ENCODE data around the gene SMARCE1.
"Not testable (repeated sequence)": the region's sequence is repeated elsewhere in the genome, so short reads cannot be mapped to it uniquely, and the experiment has no call there.

Gene SMARCE1

GRCh38 chr17:40608061-40608581, 39.5 kb downstream of the SMARCE1 start:
- no peak for DNase-seq

- DNase-seq = peak in 1 of 3 experiments; percentile 12
These were observed 40.0 kb downstream of the SMARCE1 start for GRCh38 chr17:40607641-40608040.

- no peak for DNase-seq
These were observed 40.9 kb downstream of the SMARCE1 start for GRCh38 chr17:40606548-40607353.

- DNase-seq = no peak
These were observed 42.3 kb downstream of the SMARCE1 start for GRCh38 chr17:40605306-40605705.

GRCh38 chr17:40604327-40605080, 43.1 kb downstream of the SMARCE1 start:
- DNase-seq = no peak

- no peak for DNase-seq
These were observed 44.9 kb downstream of the SMARCE1 start for GRCh38 chr17:40602445-40603443.

GRCh38 chr17:40600486-40601046, 47.1 kb downstream of the SMARCE1 start:
- DNase-seq = no peak

- no peak for DNase-seq
These were observed 48.2 kb downstream of the SMARCE1 start for GRCh38 chr17:40599468-40599763.

- no peak for DNase-seq
These were observed 48.8 kb downstream of the SMARCE1 start for GRCh38 chr17:40598619-40599467.

- DNase-seq = no peak
These were observed 49.4 kb downstream of the SMARCE1 start for GRCh38 chr17:40598301-40598618.

- DNase-seq = no peak
These were observed 49.9 kb downstream of the SMARCE1 start for GRCh38 chr17:40597556-40598300.

- no peak for DNase-seq
These were observed 50.5 kb downstream of the SMARCE1 start for GRCh38 chr17:40597156-40597555.

GRCh38 chr17:40596261-40596919, 51.2 kb downstream of the SMARCE1 start:
- DNase-seq = peak in 1 of 3 experiments; percentile 8

GRCh38 chr17:40590742-40591141, 56.9 kb downstream of the SMARCE1 start:
- DNase-seq = no peak

- no peak for DNase-seq
These were observed 59.1 kb downstream of the SMARCE1 start for GRCh38 chr17:40588552-40588951.

- not testable (repeated sequence) for DNase-seq
These were observed 61.4 kb downstream of the SMARCE1 start for GRCh38 chr17:40586264-40586663.

GRCh38 chr17:40584950-40585349, 62.7 kb downstream of the SMARCE1 start:
- not testable (repeated sequence) for DNase-seq

GRCh38 chr17:40582328-40582901, 65.2 kb downstream of the SMARCE1 start:
- DNase-seq = peak; percentile 55 to 94 (median 84)

- DNase-seq = no peak
These were observed 67.5 kb downstream of the SMARCE1 start for GRCh38 chr17:40580140-40580539.

- DNase-seq = no peak
These were observed 68.1 kb downstream of the SMARCE1 start for GRCh38 chr17:40579471-40579870.

Data from NCI-H1417 (cell line).